ENCODE data around the gene NRP1. TPM values are rescaled to one million over a fixed set of nuclear protein-coding genes. Genes with fewer than 3 reads are reported as not detected.
A peak's percentile ranks its signal among the peaks of the same experiment; 100 is the strongest.

The NRP1 gene
- total RNA-seq, 1 donor from 2014 or later: 122 TPM

DNA sequence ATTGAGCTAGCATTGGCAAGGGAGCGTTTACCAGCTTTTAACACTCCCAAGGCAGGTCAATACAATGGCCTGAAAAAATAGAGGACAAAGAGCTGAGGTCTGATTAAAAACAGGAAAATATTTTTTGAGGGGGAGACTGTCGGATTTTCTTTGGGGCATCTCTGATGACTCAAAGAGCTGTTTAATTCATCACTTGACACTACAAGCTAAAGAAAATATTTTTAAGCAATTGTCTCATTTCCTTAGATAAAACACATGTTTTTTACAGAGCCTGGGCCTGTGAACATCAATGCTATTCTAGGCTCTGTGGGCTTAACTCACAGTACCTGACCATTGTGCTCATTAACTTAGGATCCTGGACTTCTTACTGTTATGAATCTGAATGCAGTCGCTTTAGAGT is 100.8 kb downstream of the NRP1 start:
- no peaks in the 10 kb centered on the region for H3K27me3 ChIP-seq
- no peak for DNase-seq (ENCODE audit: low spot score in 2 of 2)
- H3K9me3 ChIP-seq: no peaks in the 10 kb centered on the region
- peak overlapping the region in 1 of 2 donors; percentile 38 for H3K27ac ChIP-seq
- intact Hi-C loops (cut with DNase I): no loop called here
- TF ChIP-seq, protein P1, sequence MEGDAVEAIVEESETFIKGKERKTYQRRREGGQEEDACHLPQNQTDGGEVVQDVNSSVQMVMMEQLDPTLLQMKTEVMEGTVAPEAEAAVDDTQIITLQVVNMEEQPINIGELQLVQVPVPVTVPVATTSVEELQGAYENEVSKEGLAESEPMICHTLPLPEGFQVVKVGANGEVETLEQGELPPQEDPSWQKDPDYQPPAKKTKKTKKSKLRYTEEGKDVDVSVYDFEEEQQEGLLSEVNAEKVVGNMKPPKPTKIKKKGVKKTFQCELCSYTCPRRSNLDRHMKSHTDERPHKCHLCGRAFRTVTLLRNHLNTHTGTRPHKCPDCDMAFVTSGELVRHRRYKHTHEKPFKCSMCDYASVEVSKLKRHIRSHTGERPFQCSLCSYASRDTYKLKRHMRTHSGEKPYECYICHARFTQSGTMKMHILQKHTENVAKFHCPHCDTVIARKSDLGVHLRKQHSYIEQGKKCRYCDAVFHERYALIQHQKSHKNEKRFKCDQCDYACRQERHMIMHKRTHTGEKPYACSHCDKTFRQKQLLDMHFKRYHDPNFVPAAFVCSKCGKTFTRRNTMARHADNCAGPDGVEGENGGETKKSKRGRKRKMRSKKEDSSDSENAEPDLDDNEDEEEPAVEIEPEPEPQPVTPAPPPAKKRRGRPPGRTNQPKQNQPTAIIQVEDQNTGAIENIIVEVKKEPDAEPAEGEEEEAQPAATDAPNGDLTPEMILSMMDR (IDR thresholded peaks at IDR 0.05): no peak
- H3K4me1 ChIP-seq: peaks cover 0 to 9% of the 10 kb centered on the region in 2 donors
- no peaks in the 10 kb centered on the region for H3K36me3 ChIP-seq
- no peak overlapping the region for H3K4me3 ChIP-seq

DNA sequence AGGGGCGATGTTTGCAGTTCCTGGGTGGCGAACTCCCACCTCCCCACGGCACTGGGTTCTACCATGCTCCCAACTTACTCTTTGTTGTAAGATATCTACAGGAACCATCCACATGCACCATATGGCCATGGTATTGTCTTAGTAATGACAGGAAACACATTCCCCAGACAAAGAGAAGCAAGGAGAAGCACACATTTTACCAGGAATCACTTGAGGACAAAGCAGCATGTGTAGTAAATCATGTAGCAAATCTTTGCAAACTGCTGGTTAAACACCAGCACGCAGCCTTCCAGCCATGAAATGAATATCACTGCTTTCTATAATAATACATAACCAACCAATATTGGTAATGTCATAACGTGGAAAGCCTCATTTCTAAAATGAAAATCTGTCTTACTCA is 101.2 kb downstream of the NRP1 start:
- intact Hi-C loops (cut with DNase I): no loop called here
- TF ChIP-seq, protein P1 (IDR thresholded peaks at IDR 0.05): no peak
- Histone ChIP-seq H3K4me3 (no peak overlapping the region), H3K27ac (peak overlapping the region in 1 of 2 donors; percentile 38), H3K27me3 (no peaks in the 10 kb centered on the region), H3K36me3 (no peaks in the 10 kb centered on the region), H3K9me3 (no peaks in the 10 kb centered on the region), H3K4me1 (peaks cover 0 to 9% of the 10 kb centered on the region in 2 donors)
- DNase-seq (ENCODE audit: low spot score in 2 of 2): no peak

DNA sequence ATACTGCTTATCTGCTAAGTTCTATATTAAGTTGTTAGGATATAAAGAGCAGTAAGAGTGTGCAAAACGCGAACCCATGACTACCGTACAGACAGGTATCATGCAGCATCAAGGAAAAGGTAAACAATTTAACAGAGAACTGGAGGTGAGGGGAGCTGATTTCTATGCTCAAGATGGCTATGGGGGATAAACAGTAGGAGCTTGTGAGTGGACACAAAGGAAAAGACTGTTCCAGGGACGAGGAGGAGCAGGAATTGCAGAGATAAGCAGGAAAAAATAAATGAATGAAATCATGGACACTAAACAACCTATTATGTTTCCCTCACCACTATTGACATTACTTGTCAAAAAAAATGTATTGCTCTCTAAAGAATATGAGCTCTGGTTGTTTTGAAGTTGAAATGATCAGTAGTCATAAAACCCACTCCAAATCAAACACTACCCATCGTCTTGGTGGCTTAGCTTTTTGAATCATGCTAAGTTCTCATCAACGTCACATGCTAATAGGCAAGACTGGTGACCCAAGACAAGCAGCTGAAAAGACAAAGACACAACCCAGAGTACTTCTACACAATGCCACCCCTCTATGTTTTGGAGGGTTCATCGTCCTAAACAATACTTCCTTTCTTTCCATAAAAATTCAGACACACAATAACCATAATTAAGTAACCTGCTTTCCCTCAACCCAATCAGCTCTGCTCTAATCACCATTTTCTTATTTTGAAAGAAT is 102.7 kb downstream of the NRP1 start:
- Histone ChIP-seq H3K4me3 (no peak overlapping the region), H3K9me3 (no peaks in the 10 kb centered on the region), H3K36me3 (no peaks in the 10 kb centered on the region), H3K4me1 (peaks cover 0 to 12% of the 10 kb centered on the region in 2 donors), H3K27ac (no peak overlapping the region), H3K27me3 (no peaks in the 10 kb centered on the region)
- intact Hi-C loops (cut with DNase I): no loop called here
- DNase-seq (ENCODE audit: low spot score in 2 of 2): no peak
- TF ChIP-seq, protein P1 (IDR thresholded peaks at IDR 0.05): no peak

DNA sequence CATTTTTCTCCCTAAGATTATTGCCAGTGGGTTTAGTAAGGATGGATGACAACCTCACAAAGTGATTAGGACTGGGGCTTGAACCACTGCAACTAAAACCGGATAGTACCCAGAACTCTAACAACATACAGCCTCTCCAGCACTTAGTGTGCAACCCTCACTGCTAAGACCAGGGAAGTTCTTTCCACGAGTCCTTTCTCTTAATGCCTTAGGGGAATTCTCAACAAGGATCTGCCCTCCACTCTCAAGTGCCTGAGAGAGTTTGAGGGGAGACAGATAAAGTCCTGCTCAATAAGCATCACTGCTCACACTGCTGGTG is 104.6 kb downstream of the NRP1 start:
- TF ChIP-seq, protein P1 (IDR thresholded peaks at IDR 0.05): no peak
- Histone ChIP-seq H3K4me1 (peaks cover 0 to 9% of the 10 kb centered on the region in 2 donors), H3K9me3 (no peaks in the 10 kb centered on the region), H3K27ac (no peak overlapping the region), H3K36me3 (peaks cover 8 to 14% of the 10 kb centered on the region in 2 donors), H3K4me3 (no peak overlapping the region), H3K27me3 (no peaks in the 10 kb centered on the region)
- intact Hi-C loops (cut with DNase I): no loop called here
- no peak for DNase-seq (ENCODE audit: low spot score in 2 of 2)

DNA sequence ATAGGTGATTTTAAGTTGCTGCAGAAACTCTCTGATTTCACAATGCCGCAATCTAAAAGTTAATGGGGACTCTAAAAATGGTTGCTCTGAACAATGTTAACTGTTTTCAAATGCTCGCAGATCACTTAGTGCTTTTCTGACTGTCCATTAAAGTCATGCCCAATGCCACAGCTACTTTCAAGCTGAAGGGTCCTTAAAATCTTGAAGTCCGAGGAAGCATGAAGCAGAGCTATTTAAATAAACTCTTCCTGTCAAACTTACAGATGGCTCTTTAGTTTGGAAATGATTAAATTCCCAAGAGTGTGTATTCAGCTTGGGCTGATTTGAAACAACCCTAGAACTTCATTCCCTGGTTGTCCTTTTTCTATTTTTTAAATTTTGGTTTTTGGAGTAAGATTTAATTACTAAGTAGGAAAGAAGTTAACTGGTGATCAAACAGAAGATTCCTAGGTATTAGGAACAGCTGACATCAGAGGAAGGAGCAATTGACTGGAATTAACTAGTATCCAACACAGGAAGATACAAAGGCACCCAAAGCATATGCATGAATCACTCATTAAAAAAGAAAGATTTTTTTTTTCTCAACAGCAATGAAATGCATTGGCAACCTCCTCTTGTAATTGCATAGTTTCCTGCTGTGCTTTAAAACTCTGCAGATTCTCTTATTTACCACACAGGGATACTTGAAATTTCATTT is 105.1 kb downstream of the NRP1 start:
- Histone ChIP-seq H3K27ac (no peak overlapping the region), H3K4me3 (no peak overlapping the region), H3K9me3 (no peaks in the 10 kb centered on the region), H3K4me1 (peaks cover 0 to 6% of the 10 kb centered on the region in 2 donors), H3K36me3 (peaks cover 9 to 19% of the 10 kb centered on the region in 2 donors), H3K27me3 (no peaks in the 10 kb centered on the region)
- intact Hi-C loops (cut with DNase I): no loop called here
- TF ChIP-seq, protein P1 (IDR thresholded peaks at IDR 0.05): no peak
- DNase-seq (ENCODE audit: low spot score in 2 of 2): no peak
